ENCODE measurements around the gene NECAB3. TPM values are rescaled to one million over a fixed set of nuclear protein-coding genes. Genes with fewer than 3 reads are reported as not detected.

The NECAB3 gene
- total RNA-seq, 1 donor from 2014 or later: 186 TPM

DNA sequence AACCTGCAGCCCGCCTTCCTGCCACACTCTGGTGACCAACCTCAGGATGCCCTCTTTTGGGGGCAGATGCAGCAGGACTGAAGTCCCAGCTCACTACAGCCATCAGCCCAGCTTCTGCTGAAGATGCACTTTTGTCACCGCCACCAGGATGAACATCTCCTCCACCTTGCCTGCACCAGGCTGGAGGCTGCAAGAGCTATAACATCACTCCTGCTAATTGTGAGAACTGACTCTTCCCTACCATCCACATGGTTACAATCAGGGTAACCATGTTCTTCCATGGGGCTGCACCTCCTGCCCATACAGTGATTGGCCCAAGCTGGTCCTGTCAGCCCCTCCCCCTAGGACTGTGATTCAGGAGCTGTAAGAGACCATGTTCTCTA is 9.5 kb downstream of the NECAB3 start:
- DNase-seq (ENCODE audit: low read depth): no peak

DNA sequence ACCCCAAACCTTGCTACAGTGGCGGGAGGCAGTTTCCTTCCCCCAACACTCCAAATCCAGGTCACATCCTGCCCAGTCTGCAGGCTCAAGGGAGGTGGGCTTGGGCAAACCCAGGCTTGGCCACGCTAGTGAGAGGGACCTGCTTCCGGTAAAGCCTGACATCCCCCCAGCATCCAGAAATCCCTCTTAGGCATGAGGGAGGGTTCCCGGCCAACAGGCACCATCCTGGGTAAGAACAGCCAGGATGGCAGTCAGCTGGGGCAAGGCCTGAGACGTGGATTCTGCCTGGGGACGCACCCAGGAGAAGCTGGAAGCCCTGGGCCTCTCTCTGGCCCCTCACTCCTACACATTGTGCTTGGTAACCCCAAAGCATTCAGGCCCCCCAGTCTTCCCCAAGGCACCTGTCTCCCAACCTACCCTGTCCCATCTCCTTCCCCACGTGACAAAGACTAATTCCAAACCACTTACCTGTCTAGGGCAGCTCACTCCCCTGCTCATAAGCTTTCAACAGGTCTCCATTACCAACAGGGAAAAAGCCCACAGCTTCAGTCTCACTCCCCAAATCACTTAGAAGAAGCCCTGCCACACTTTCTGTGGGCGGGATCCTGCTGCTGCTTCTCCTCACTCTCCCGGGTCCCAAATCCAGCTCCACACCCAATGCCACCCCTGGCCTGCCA is 10.0 kb downstream of the NECAB3 start:
- no peak for DNase-seq (ENCODE audit: low read depth)

DNA sequence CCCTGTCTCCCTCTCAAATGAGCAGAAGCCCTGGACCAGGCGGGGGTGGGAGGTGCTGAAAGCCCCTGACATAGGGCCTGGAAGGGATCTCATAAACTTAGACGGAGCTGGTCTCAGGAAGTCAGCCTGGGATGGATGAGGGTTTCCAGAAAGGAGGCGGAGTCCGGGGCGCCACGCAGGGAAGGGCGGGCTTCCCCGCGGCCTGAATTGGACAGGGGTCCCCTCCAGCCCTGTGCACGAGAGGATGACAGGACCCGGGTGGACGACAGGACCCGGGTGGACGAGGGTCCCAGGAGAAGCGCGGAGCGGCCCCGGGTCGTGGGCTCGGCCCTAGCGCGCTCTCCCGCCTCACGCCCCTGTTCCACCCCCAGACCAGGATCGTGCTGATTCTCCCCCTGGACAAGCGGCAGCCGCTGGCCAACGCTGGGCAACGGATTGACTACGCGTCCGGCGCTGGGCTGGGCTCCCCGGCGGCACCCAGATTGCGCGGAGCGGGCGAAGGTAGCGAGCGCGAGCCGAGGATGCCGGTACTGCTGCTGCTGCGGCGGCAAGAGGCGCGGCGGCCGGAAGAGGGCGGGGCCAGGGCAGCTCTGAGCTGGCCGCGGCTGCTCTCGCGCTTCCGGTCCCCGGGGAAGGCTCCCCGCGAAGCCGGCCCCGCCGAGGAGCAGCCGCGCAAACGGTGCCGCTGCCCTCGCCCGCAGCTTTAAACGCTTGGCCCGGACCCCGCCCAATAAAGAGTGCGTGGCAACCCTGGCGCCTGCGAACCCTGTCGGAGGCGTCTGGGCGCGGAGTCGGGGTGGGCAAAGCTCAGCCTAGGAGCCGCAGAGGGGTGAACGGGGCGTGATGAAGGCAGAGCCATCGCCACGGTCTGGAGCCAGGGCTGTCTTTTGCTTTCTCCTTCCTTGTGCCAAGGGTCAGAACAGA is 10.8 kb downstream of the NECAB3 start:
- peak; percentile 77 for DNase-seq (ENCODE audit: low read depth)

DNA sequence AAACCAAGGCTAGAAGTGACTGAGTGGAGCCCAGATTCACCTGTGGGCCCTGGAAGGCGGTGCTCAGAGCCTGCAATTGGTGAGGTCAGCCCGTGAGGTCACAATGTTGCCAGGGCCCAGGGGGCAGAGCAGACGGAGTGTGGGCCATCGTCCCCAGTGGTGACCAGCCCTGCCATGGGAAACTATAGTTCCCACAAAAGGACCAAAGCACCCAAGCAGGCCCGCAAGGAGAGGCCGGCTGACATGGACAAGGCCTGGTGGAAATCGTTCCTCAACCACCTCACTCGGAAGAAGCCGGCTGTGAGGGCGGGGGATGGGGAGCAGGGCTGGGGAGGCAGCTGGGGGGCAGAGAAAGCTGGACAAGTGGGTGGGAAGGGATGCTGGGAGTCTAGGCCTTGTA is 12.1 kb downstream of the NECAB3 start, which contains the start of gene C20orf144:
Gene C20orf144, plus strand, starts transcription at position 156 of the 400 bp plus-strand sequence. Its CDS starts 19 bp downstream, at position 175.
- no peak for DNase-seq (ENCODE audit: low read depth)

DNA sequence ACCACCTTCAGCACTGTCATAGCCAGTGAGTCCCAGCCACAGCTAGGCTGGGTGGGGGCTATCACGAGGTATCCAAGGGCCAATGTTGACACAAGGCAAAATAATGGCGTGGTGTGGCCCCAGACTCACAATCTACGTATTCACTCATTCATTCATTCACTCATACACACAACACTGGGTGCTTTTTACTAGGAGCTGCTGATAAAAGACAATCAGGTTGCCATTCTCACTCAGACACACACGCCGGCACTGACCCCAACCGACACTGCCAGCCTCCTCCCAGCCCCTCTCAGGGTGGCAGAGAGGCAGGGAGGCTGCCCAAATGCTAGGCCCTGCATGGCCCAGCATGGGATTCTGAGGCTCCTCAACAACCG is 13.6 kb downstream of the NECAB3 start:
- DNase-seq (ENCODE audit: low read depth): no peak

DNA sequence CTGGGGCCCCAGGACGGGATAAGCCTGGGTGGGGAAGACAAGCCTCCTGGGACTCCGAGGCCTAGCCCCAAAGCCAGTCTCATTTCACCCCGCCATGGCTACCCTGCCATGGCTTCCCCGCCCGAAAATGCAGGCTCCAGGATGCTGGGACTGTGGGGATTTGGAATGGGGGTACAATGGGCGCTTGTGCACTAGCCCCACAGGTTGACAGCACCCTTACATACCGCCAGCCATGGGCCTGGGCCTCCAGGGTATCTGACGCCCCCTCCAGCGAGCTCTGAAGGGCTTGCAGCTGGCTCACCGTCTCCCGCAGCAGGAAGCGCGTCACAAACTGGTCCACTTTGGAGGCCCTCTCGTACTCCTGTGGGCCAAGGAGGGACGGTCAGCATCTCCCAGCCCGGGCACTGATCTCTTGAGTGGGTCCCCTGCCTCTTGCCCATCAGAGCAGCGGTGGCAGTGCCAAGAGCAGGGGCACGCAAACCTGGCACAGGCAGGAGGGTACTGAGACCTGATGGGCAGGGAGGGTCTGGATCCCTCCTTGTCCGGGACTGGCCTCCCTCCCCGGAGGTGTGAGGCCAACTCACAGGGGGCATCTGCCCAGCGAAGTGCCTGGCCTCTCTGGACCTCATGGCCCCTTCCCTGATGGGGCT is 14.1 kb downstream of the NECAB3 start:
- no peak for DNase-seq (ENCODE audit: low read depth)

DNA sequence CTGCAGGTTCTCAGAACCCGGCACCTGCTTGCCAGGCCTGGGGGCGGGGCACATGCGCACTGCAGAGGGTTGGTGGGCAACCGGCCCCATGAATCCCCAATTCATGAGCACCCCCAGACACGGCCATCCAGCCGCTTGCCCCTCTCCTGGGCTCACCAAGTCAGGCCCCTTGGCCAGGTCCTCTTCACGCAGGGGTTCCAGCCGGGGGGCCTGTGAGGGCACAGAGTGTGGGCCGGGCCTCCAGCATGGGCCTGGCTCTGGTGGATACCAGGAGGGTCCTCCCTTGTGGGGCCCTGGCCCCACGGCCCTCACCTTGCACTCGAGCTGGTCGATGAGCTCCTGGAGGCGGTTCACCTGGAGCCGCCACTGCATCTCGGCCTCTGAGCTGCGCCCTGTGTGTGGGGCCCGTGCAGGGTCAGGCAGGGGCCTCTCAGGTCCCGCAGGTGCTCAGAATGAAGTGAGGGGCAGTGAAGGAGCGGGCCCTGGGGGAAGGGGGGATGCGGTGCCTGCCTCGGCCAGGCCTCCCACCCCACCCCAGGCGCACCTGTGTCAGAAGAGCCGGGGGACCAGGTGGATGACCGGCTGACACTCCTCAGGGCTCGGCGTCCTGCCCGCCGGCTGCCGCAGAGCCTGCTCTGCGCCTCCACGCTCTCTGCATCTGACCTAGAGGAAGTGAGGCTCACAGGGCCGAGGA is 14.7 kb downstream of the NECAB3 start:
- DNase-seq (ENCODE audit: low read depth): no peak

DNA sequence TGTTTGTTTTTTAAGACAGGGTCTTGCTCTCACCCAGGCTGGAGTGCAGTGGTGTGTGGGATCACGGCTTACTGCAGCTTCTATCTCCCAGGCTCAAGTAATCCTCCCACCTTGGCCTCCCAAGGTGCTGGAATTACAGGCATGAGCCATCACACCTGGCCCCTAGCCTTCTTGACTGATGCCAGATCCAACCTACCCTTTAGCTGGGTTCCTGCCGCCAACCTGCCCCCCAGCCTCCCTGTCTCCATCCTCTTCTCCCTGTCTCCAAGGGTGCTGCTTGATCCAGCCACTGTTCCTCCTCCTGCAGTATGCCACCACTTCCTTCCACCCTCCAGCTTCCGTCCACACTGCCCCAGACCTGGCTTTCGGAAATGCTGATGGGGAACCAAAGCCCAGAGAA is 15.3 kb downstream of the NECAB3 start:
- DNase-seq (ENCODE audit: low read depth): no peak

DNA sequence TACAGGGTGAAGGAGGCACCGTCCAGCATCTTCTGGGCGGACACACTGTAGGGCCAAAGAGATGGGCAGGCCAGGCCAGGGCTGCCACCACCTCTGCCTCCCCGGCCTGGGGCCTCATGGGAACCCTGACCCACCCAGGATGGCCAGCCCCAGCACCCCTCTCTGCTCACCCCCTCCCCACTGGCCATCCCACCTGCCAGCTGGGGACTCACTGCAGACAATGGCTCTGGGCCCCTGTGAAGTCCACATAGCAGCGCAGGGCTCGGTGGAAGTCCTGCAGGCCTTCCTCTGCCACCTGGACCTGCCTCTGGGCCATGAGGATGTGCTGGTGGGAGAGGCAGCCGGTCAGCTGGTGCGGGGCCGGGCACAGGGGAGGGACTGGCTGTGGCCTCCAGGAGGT is 15.7 kb downstream of the NECAB3 start:
- DNase-seq (ENCODE audit: low read depth): no peak

DNA sequence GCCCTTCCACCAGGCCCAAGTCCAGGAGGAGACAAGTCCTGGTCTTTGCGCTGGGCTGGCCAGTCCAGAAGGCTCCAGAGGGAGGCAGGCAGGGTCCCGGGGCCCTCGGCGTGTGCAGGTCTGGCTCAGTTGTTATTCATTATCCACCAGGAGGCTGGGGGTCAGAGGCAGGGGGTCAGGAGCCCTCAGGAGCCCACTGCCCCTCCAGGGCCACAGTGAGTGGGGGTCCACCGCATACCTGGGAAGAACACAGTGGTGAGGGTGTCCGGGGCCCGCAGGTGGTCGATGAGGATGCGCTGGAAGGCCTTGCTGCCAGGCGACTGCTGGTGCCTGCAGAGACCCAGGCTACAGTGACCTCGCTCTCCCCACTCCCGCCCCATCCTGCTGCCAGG is 16.5 kb downstream of the NECAB3 start:
- DNase-seq (ENCODE audit: low read depth): no peak

DNA sequence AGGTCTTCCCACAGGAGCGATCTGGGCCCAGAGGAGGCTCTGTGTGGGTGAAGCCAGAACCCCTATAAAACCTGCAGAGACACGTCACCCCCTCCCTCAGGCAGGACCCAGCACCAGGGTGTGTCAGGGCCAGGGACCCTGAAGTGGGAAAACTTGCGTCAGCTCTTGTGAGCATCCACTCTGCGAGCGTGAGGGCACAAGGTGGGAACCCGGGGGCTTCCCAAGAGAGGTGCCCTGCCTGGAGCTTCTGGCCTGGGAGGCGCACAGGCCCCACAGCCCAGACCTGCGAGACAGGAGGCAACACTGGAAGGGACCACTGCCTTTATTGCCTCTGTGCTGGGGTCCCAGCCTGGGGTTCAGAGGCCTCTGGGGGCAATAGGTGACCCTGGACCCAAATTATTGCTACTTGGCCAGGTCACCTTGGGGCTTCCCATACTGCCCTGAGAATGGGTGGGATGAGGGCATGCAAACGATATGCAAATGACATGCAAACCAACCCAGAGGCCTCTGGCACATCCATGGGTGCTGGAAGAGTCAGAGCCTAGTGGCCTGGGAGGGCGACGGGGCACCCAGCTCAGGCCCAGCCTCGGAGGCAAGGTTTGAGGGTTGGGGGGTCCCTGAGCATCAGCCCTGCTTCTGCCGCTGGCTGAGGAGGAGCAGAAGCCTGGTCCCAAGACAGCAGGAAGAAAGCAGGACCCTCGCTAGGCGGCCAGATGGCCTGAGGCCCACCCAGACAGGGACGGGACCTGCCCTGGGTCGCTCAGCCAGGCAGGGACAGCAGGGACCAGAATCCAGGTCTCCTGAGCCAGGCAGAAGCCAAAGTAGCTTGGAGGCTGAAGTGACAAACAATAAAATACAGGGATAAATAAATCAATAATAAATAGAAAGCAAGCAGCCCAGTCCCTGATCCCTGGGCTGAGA is 17.2 kb downstream of the NECAB3 start:
- no peak for DNase-seq (ENCODE audit: low read depth)

DNA sequence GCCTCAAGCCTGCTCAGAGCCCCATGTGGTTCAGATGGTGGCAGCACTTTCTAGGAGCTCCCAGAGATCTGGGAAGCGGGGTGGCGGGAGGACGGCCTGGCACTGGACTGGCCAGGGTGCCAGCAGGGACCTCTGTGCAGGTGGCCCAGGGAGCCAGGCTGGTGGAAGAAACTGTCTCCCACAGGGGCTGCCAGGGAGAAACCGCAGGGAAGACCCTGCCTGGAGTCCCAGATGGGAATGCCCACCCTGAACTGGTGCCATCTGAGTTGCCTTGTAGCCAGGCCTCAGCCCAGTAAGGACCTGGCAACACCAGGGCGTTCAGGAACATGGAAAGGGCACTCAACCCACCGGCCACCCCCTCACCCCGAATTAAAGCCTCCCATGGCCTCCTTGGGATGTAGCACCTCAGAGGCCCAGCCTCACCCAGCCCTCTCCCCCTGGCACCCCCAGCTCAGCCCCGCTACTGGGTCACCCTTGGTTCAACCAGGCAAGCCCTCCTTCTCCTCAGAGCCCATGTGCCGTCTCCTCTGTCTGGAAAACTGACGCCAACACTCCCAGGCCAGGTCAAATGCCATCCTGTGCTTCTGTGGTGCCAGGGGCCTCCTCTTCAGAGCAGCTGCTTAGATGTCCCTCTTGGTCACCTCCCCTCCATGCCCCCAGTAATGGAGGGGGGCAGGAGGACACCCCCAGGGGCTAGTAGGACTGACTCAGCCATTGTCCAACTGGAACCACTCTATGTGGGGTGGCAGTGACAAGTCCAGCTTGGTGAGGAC is 18.0 kb downstream of the NECAB3 start:
- DNase-seq (ENCODE audit: low read depth): no peak

DNA sequence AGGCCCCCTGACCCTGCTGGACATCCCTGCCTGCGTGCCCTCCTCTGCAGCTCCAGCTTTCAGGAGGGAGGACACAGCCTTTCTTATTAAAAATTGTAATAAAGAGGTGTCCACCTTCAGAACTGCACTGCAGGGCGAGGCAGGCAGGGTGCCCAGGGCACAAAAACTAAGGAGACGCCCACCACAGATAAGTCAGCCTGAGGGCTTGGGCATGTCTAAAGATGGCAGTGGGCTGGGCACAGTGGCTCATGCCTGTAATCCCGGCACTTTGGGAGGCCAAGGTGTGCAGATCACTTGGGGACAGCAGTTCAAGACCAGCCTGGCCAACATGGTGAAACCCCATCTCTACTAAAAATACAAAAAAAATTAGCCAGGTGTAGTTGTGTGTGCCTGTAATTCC is 19.1 kb downstream of the NECAB3 start:
- no peak for DNase-seq (ENCODE audit: low read depth)

DNA sequence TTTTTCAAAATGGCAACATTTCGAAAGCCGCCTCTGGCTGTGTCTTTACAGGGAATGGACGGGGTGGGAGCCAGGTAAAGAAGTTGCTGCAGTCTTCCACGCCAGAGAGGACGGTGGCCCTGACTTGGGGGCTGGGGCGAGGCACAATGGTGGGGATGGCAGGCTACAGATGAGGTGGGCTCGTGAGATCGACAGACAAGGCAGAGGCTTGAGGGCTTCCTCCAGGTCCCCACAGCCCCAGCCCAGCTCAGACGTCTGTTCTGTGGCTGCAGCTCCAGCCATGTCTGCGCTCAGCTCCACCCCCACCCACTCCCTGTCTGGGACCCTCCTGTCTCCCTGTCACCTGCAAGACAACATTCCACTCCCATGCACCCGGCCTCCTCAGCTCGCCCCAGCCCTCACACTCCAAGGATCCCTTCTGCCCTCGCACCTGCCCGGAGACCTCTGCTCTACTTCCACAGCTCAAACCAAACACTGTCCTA is 19.5 kb downstream of the NECAB3 start:
- DNase-seq (ENCODE audit: low read depth): no peak

DNA sequence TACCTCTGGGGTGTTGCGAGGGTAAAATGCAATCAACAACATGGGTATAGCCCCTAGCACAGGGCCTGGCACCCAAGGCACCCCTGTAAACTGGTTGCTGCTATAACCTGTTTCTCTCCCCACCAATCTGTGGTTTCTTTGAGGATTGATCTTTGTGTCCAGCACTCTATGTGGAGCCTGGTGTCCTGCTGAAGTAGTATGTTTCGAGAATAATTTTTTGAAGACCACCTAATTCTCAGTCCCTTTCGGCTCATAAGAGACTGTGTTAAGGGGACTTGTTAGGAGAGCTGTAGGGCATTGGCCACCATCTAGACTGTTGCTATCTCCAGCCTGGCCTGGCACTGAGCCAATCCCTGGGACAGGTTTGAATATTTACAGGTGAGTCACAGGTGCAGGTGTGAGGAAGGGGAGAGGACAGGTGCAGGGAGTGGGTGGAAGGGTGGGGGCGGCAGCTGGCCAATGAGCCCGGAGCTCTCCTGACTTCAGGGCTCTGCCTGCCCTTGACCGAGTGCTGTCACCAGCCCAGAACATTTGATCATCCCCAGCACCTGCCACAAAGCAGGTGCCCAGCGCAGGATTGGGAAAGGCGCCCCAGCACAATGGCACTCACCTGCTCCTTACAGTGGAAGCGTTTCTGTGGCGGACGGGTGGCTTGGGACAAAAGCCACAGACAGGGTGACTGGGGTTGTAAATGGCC is 20.2 kb downstream of the NECAB3 start:
- DNase-seq (ENCODE audit: low read depth): peak; percentile 46

DNA sequence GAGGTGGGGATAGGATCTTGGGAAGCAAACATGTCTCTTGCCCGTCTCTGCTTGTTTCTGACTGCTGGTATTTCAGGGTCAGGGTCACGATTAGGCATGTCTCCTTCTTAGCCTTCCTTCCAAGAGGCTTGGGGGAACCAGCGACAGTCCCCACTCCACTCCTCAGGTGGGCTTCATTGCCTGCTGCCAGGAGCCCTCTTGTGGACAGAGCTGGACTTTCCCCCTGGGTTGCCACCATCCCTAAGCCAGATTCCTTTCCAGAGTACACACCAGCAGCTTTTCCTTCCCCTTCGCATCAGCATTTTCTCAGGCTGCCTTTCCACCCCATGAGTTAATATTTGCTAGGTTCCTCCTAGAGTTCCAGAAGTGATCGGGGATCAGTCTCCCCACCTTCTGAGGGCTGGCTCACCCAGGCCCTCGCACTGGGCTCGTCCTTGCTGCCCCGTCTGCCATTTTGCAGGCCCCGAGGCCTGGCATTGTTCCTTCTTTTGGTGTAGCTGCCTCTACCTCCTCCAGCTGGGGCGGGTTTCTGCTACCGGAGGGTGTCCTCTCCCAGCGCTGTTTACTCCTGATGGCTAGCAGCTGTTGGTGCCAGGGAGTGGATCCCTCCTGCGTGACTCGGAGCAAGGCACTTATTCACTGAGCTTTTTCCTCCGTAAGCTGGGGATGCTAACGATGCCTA is 20.9 kb downstream of the NECAB3 start:
- peak; percentile 74 for DNase-seq (ENCODE audit: low read depth)

DNA sequence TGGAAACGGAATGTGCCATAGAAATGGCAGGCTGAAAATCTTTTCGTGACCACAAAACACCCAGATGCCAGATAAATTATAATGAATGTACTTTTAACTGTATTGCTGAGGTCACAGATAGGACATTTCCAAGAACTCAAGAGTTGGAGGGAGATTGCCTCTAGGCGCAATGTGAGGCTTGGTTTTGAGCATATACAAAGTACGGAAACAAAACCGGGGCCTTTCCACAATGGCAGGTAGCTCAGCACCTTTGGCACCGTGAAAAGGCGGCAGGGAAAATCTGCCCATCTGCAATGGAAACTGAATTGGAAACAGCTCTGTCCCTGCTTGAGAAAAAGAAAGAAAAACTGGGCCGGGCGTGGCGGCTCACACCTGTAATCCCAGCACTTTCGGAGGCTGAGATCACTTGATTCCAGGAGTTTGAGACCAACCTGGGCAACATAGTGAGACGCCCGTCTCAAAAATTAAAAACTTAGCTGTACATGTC is 22.6 kb downstream of the NECAB3 start:
- no peak for DNase-seq (ENCODE audit: low read depth)

Measured in myocyte (in vitro differentiated cells).